HG03469 (cell line): ENCODE measurements around the gene CXCL3.
"Not testable (repeated sequence)": the region's sequence is repeated elsewhere in the genome, so short reads cannot be mapped to it uniquely, and the experiment has no call there.

Experiments
- ATAC-seq: cut with Tn5 transposase; IDR thresholded peaks from one replicate; pipeline ENCODE4 v1.9.1; 2021; ENCODE audit warnings: mild to moderate bottlenecking, moderate library complexity, moderate number of reproducible peaks; ENCODE audit not compliant: unreplicated experiment

Gene CXCL3

DNA sequence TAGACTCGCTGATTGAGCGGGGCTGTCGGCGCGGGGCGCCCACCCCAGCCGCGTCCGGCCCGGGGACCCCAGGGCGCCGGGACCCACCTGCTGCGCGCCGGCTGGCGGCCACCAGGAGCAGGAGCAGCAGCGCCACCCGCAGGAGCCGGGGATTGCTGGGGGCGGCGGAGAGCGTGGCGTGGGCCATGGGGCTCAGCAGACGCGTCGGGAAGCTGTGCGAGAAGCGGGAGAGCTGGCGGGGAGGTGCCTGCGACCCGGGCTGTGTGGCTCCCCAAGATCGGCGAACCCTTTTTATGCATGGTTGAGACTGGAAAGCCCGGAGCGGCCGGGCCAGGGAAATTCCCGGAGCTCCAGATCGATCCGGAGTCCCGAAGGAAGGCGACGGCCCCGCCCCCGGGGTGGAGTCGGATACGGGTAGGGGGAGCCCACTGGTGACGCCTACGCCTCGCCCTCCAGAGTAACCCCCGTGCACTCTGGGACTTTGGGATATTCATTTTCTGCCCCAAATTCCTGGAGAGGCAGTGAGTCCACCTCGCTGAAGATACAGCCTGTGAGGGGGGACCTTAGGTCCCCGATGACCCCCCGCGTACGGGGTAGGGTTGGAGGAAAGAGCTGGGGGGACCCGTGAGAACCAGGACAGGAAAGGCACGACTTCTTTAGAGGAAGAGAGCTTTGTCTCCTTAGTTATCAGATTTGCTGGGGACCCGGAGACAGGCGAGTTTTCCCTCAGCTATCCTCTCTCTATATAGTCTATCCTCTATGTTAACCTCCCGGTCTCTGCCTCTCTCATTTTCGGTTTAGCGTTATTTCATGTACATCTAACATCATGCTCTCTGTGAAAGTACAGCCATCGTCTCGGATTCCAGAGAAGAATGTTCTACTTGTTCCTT is at the start of gene CXCL3:
TSS of gene CXCL3 (minus strand) at position 265 of the 890 bp plus-strand sequence. CDS start at position 187, 78 bp downstream.
- ATAC-seq: no peak

DNA sequence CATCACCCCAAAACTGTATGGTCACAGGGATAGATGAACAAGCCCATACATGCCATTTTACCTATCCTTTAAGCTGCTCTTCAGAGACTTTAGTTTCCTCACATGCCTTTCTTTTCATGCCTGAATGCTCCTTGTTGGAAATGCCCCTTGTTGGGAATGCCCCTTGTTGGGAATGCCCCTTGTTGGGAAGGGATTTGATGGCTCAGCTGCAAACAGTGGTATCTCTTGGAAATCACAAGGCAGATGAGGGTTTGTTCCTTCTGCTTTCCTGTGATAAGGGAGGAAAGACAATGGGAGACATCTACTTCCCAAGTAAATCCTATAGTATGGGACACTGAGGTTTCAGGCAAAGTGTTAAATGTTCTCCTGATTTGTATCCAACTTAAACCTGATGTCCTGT is 49.0 kb upstream of the CXCL3 start:
- no peak for ATAC-seq

DNA sequence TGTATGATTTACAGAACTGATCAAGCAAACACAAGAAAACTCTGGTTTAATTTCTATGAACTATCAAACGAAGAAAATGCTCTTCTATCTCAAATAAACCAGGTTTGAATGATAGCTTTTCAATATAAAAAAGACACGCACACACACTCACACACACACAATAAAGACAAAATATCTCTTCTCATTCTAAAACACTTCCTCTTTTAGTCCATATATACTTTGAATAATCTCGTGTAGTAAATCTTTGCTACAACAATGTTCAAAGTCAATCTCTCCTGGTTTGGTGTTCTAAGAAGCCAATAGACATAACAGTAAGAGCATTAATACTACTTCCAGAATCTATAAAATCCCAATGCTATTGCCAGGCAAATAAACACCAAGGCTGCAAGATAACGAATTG is 47.2 kb upstream of the CXCL3 start:
- ATAC-seq: no peak

DNA sequence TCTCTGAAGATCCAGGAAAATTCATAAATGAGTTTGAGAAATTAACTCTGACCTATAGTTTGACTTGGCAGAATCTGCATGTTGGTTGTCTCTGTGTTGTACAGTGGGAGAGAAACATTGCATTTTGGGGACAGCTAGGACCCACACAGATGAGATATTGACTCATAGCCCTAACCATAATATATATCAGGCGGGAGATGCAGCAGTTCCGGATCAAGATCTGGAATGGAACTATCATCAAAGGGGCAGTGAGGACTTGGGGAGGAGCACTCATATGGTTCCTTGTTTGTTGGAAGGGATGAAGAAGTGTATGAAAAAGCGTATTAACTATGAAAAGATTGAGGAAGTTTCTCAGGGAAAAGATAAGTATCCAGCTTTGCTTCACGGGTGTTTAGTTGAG is 46.5 kb upstream of the CXCL3 start:
- ATAC-seq: no peak

DNA sequence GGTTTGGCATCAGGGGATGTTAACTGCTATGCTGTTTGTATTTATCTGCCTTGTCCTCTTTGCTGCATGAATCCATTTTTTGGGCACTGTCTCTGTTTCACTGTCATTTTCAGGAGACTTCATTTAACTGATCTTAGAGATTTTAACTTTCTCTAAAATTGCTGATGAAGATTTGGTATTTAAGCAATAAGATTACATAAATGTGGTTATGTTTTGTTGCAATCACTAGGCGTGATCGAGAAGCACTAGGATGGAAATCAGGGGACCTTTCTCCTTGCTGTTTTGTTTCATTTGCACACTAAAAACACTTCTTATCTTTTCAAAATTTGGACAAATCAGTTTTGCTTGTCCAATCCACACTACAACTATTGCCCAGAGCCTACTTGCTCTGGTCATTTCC is 45.1 kb upstream of the CXCL3 start:
- no peak for ATAC-seq

DNA sequence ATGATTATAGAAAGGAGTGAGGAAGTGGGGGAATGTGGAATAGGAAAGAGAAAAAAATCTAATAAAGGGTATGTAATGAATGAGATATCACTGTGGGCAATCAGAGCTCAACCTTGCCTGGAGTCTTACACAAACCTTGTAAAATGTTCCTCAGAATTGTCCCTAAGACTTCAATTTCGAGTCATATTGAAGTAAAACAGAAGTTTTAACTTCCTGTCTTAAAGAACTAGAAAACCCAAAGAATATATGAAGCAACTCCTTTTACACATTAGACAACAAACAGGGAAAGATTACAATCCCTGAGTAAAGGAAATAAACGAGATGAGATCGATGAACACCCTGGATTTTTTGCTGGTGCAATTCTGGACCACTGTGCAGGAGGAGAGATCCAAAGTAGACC is 42.5 kb upstream of the CXCL3 start:
- no peak for ATAC-seq

DNA sequence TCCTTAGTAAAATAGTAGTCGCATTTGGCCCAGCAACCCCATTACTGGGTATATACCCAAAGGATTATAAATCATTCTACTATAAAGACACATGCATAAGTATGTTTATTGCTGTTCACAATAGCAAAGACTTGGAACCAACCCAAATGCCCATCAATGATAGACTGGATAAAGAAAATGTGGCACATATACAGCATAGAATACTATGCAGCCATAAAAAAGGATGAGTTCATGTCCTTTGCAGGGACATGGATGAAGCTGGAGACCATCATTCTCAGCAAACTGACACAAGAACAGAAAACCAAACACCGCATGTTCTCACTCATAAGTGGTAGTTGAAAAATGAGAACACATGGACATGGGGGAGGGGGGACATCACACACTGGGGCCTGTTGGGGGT is 41.9 kb upstream of the CXCL3 start:
- not testable (repeated sequence) for ATAC-seq

DNA sequence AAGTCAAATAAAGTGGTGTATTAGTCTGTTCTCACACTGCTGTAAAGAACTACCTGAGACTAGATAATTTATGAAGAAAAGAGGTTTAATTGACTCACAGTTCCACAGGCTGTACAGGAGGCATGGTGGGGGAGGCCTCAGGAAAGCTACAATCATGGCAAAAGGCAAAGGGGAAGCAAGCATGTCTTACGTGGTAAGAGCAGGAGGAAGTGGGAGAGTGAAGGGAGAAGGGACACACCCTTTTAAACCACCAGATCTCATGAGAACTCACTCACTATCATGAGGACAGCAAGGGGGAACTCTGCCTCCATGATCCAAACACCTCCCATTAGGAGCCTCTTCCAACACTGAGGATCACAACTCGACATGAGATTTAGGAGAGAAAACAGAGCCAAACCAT is 40.5 kb upstream of the CXCL3 start:
- ATAC-seq: not testable (repeated sequence)

DNA sequence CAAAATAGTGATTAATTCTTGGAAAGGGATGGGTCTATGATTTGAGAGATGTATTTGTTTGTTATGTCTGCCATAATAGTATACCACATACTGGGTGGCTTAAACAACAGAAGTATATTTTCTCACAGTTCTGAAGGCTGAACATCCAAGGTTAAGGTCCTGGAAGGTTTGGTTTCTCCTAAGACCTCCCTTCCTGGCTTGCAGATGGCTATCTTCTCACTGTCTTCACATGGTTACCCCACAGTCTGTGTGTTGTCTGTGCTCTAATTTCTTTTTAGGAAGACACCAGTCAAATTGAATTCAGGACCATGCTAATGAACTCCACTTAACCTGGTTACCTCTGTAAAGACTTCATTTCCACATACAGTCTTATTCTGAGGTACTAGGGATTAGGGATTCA is 34.9 kb upstream of the CXCL3 start:
- no peak for ATAC-seq

DNA sequence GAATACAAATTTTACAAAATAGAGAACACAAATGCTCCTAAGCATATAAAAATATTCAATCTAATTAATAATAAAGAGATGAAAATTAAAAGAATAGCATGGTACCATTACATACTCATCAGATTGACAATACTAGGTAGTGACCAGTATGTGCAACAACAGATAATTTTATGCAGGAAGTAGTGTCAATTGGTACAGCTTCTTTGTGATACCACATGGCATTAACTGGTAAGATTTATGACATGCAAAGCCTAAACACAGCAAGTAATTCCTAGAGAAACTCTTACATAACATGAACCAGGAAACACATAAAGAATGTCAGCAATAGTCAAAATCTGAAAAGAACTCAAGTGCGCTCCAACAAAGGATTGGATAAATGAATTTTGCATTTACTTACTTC is 34.2 kb upstream of the CXCL3 start:
- ATAC-seq: no peak

DNA sequence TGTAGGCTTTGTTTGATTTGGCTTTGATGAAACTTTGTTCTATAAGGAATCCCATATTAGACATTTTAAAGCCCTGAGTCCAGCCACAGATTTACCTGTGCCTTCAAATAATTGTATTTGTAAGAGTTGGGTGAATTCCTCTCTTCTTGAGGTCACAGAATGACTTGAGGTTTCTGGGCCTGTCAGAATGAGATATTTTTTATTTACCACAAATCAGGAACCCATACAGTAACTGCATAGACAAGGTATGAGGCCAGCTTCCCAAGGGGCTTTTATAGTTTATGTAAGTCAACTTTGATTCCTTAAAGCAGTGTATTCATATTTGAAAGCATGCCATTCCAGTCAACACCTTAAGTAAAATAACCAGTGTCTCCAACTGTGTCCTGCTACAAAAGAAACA is 29.1 kb upstream of the CXCL3 start:
- no peak for ATAC-seq

DNA sequence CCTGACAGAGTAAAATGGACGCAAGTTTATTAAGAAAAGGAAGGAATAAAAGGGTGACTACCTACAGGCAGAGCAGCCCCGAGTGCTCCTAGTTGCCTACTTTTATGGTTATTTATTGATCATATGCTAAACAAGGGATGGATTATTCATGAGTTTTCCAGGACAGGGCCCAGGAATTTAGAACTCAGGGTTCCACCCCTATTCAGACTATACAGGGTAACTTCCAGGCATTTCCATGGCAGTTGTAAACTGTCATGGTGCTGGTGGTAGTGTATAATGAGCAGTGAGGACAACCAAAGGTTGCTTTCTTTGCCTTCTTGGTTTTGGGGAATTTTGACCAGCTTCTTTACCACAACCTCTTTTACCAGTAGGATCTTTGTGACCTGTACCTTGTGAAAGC is 27.7 kb upstream of the CXCL3 start:
- no peak for ATAC-seq

DNA sequence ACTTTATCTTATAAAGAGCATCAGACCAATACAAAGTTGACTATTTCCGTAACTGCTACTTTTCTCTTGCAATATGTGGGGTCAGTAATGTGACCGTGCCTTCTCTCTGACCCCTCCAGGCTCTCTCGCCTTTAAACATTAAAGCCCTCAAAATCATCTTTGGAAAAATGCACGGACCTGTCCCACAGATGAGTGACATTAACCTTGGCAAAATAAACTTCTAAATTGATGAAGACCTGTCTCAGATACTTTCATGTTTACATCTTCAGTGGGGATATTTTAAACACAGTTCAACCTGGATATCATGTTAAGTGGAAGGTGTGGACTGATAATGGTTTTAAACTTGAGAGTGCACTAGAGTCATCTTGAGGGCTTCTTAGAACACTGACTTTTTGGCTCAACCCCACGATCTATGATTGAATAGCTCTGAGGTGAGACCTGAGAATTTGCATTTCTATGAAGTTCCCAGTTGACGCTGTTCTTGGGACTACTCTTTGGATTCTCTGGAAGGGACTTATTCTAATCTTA is 26.7 kb upstream of the CXCL3 start:
- ATAC-seq: no peak

DNA sequence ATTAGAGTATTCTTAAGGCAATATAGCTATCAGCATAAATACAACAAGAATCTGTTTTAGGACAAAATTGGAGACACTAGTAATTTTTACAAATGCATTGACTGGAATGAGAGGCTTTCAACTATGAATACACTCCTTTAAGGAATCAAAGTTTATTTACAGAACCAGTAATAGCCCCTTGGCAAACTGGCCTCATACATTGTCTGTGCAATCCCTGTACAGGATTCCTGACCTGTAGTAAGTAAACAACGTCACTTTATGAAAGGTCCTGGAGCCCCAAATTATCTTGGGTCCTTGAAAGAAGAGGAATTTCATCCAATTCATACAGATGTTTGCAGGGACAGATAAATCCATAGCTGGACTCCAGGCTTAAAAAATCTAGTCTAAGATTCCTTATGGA is 25.4 kb upstream of the CXCL3 start:
- no peak for ATAC-seq

DNA sequence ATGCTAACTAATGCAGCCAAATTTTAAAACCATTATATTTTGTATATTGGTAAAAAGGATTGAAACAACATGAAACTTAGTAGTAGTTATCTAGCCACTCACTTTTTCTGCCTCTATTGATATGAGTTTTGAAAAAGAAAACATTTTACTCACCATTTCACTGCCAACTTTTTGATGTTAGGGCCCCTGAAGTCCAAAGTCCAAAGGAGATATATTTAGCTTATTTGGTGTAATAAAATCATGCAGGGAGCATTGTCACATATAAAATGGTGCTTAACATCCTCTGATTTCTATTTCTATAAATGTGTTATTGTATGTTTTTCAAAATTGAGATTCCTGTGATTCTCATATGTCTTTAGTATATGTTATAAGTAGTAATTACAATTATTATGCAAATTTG is 24.5 kb upstream of the CXCL3 start:
- ATAC-seq: no peak

DNA sequence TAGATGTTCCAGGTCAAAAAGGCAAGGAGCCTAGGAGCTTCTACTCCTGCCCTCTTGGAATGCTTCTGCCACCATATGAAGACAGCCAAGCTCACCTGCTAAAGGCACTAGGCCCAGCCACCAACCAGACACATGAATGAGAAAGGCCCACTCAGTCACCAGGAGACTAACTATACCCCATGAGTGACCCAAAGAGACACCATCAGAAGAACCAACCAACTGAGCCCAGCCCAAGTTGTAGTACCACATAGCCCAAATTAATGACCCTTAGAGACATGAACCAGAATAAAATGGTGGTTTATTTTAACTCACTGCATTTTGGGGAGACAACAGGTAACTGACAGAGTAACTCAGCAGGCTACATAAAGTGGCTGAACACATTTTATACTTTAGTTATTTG is 22.9 kb upstream of the CXCL3 start:
- ATAC-seq: no peak

DNA sequence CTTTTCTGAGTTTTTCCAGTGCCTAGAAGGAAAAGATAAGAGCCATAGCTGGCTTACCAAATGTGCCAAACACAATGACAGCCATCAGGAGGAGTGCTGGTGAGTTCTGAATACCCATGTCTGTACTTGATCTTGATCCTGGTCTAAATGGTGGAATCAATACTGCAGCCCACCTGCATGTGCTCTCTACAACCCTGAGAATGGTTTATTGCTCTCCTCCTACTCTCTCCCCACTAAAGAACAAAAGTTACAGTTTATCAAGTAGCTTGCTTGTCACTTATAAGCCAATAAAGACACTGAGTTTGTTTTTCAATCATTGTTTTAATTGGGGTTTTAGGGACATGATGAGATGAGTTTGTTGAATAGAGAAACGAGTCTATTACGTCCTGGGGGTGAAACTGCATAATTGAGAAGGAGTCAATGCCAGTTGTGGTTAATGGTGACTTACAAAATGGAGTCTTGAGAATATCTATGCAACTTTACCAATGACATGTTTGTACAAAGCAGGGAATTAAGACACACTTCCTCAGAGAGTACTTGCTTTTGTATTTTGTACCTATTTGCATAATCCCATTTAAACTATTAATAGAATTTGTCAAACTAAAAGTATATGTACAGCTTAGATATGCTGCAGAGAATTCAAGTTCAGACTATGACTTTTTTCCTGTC is 20.8 kb upstream of the CXCL3 start:
- ATAC-seq: no peak

DNA sequence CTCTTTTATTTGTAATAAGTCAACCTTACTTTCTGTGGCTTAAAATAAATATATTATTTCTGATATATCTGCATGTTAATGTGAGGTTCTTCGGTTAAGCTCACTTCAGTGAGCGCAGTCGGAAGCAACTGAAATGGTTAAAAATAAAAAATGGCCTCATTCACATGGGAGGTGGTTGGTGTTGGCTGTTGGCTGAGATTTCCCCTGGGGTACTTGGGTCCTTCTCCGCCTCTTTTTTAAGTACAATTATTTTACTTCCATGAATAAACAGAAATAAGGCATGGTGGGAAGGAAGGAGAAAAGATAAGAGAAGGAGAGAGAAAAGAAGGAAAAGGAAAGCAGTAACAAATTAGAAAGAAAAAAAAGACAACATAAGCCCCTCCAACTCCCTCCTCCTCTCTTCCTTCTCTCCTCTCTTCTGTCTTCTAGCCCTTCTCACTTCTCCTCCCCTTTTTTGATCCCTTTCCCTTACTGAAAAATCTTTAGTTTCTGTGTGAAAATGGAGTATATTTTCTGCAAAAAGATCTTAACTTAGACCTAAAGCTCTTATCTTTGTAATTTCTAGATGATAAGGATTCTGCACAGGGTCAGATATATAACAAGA is 19.7 kb upstream of the CXCL3 start:
- no peak for ATAC-seq

DNA sequence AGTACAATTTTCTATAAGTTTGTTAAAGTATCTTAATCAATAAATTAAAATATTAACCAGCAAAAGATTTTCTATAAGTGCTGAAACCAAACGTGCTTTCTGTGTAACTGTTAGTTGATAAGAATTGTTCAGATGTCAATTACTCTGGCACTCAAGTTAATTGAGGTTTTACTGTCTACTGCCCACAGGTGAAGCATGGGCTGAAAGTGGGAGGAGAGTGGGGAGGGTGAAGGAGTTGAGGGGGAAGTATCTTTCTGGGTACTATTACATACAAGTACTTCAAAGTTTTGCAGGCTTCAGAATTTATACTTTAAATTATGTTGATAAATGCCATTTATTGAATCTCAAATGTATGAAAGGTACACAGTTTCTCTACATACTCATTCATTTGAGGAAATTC is 19.1 kb upstream of the CXCL3 start:
- ATAC-seq: no peak

DNA sequence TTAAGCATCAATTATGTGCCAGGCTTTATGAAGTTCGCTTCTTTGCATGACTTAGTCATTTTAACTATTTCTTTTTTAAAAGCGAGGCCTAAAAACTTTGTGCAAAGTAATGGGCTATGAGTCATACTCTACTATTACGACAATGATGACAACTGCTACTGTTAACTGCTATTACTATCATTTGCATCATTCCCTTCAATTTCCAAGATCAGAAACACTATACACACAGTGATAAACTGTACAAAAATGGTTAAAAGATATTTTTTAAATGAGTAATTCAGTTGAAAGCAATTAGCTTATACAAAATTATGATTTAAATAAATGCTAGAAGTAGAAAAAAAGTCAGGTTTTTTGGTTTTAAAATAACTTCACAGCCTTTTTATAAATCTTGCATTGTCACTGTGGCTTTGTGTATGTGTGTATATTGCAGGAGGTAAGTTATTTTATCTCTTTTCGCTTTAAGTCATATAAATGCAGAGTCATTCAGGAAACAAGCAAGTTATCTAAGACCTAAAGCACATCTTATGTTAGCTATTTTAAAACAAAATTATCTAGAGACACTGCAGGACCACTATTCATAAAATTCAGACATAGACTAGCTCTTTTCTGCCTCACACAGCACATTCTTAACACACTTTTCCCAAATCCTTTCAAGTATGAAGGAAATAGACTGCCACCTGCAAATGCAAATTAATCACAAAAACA is 18.5 kb upstream of the CXCL3 start:
- ATAC-seq: no peak
